HG03520 (cell line): ENCODE data around the gene SLC6A4.
"Not testable (repeated sequence)": the region's sequence is repeated elsewhere in the genome, so short reads cannot be mapped to it uniquely, and the experiment has no call there.

Source experiments
- ATAC-seq: cut with Tn5 transposase; IDR thresholded peaks from one replicate; pipeline ENCODE4 v1.9.1; 2021; ENCODE audit warnings: mild to moderate bottlenecking, moderate library complexity; ENCODE audit not compliant: unreplicated experiment

SLC6A4 gene

DNA sequence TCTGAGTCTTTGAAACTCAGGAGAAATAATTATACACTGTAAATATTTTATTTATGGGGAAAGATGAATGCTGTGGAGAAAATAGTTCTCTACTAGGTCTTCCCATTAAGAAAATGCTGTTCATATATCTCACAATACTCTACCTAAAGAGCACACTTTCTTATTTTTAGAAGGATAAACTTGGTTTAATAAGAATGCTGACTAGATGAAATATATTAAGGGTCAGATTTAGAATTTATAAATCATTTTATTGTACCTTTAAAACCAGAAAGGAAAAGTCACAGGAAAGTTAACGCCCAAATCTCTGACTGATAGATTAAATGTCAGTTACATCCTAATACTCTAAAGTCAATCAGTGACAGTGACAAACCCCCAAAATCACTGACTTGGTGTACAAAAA, 48.7 kb downstream of the SLC6A4 start:
- no peak for ATAC-seq

DNA sequence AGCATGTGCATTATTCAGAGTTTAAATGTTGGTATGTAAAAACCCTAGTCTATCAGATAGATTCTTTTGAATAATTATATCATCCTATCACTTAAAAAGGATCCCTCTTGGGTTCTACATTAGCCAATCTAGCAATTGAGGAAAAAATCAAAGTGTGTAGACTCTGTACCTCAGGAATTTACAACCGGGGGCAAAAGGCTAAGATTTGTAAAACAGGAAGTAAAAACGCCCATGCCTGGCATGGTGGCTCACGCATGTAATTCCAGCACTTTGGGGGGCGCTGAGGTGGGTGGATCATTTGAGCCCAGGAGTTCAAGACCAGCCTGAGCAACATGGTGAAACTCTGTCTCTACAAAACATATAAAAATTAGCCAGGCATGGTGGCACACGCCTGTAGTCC, 58.6 kb downstream of the SLC6A4 start:
- ATAC-seq, result no peak

- no peak for ATAC-seq
These were observed 60.9 kb downstream of the SLC6A4 start for GRCh38 chr17:30174556-30174955.

- ATAC-seq, result no peak
These were observed 61.8 kb downstream of the SLC6A4 start for GRCh38 chr17:30173649-30174048.

- no peak for ATAC-seq
These were observed 62.9 kb downstream of the SLC6A4 start for GRCh38 chr17:30172560-30172959.

GRCh38 chr17:30170415-30170987, 65.0 kb downstream of the SLC6A4 start:
- no peak for ATAC-seq

- no peak for ATAC-seq
These were observed 69.5 kb downstream of the SLC6A4 start for GRCh38 chr17:30165960-30166359.

DNA sequence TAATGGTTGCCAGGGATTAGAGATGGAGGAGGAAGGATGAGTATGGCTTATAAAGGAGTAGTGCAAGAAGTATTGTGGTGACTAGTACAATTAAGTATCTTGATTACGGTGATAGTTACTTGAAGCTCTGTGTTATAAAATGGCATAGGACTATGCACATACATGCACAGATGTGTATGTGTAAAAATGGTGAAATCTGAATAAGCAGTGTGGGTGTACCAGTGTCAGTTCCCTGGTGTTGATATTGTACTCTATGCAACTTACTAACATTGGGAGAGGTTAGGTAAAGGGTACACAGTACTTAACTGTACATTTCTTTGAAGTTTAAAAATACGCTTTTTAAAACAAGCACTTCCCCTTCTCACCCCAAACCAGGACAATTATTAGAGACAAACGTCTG, 70.3 kb downstream of the SLC6A4 start:
- ATAC-seq, result no peak

DNA sequence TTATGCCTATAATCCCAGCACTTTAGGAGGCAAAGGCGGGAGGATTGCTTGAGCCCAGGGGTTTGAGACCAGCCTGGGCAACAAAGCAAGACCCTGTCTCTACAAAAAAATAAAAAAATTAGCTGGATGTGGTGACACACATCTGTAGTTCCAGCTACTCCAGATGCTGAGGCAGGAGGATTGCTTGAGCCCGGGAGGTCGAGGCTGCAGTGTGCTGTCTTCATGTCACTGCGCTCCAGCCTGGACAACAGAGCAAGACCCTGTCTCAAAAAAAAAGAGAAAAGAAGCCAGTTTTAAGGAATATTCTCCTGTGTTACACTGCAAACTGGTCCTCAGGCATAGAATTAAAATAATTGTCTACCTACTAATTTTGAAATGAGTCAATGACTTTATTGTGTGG, 71.0 kb downstream of the SLC6A4 start:
- ATAC-seq, result no peak

- no peak for ATAC-seq
These were observed 73.9 kb downstream of the SLC6A4 start for GRCh38 chr17:30161601-30162000.

DNA sequence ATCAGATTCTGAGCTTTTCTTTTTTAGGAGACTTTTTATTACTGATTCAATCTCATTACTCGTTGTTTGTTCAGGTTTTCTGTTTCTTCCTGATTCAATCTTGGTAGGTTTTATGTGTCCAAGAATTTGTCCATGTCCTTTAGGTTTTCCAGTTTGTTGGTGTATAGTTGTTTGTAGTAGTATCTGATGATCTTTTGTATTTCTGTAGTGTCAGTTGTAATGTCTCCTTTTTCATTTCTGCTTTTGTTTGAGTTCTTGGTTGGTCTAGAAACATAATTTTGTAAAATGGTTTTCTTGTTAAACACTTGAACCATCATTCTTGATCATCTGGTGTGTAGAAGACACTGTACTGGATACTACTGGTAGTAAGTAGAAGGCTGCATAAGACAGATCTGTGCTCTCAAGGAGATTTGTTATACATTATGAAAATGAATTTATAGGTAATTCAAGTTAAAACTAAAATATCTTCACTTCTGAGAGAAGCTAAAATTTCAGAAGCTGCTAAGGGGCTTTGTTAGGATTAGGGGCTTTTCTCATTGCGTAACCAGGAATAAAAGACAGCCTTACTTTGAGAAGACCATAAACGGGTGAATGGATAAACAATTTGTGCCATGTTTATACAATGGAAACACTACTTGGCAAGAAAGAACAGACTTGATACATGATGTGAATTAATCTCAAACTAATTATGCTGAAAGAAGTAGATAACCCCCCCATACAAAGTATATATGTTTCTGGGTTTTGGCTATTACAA, 74.9 kb downstream of the SLC6A4 start:
- ATAC-seq, result no peak

GRCh38 chr17:30158896-30159625, 76.4 kb downstream of the SLC6A4 start:
- ATAC-seq, result no peak

GRCh38 chr17:30155389-30155788, 80.1 kb downstream of the SLC6A4 start:
- no peak for ATAC-seq

DNA sequence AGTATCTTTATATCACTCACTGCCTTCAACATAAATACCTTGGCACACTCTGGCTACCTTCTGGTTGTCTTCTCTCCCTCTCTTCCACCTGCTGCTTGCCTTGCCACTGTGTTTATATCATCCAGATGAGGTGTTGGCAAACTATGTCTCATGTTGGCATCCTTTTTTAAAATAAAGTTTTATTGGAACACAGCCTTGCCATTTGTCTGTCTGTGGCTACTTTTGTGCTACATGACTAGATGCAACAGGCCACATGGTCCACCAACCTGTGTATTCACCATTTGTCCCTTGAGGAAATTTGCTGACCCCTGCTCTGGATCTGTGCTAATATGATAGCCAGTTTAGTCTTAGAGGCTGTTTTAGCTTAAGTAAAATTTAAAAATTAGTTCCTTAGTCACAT, 82.0 kb downstream of the SLC6A4 start:
- ATAC-seq, result no peak

- no peak for ATAC-seq
These were observed 84.0 kb downstream of the SLC6A4 start for GRCh38 chr17:30151471-30151870.

GRCh38 chr17:30148376-30148775, 87.1 kb downstream of the SLC6A4 start:
- no peak for ATAC-seq

- not testable (repeated sequence) for ATAC-seq
These were observed 87.6 kb downstream of the SLC6A4 start for GRCh38 chr17:30147860-30148259.
